Mucosa of gallbladder (tissue), 1 donor: ENCODE data around the gene HSPA12B. TPM values are rescaled to one million over a fixed set of nuclear protein-coding genes. Genes with fewer than 3 reads are reported as not detected.

Source experiments
- DNase-seq: peaks from one replicate; pipeline ENCODE4 v3.0.0-alpha.2; 2020; ENCODE audit warnings: low spot score
- total RNA-seq: library from RNA; stranded (reverse); gene quantifications from one replicate; pipeline ENCODE4 v1.2.1, GENCODE V29; 2021
- donor health status: DM: no; HTN: no; CAD: no.

Gene HSPA12B
- total RNA-seq, 1 donor from 2014 or later, result 5.4 TPM

DNA sequence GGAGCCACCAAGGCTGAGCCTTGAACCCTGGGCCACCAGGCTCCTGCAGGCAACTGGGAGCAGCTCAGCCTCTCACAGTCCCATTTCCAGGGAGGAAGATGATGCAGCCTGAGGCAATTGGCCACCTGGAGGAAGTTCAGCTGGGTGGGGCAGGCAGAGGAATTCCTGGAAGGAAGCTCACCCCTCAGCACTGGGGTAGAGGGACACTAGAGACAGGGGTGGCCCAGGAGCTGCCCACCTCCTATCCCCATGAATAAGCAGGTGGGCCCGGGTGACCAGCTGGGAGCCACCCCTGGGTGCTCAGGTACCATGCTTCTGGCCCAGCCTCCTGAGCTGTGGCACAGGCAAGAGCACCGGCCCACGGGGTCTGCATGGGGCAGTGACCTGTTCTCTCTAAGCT is 3.6 kb upstream of the HSPA12B start:
- DNase-seq, result no peak

DNA sequence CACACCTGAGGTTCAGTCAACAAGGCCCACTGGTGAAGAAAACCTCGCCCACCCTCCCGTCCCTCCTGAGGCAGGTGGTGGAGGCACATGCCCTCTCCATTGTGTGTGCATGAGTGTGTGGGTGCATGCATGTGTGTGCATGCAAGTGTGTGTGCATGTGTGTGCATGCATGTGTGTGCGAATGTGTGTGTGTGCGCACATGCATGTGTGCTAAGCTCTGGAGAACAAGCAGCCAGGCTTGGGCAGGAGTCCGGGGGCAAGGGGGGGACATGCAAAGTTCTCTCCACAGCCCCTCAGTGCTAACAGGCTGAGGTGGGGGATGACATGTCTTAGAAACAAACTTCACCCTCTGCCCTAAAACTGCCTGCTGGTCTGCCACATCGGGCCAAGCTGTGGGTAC is 3.1 kb upstream of the HSPA12B start:
- no peak for DNase-seq

DNA sequence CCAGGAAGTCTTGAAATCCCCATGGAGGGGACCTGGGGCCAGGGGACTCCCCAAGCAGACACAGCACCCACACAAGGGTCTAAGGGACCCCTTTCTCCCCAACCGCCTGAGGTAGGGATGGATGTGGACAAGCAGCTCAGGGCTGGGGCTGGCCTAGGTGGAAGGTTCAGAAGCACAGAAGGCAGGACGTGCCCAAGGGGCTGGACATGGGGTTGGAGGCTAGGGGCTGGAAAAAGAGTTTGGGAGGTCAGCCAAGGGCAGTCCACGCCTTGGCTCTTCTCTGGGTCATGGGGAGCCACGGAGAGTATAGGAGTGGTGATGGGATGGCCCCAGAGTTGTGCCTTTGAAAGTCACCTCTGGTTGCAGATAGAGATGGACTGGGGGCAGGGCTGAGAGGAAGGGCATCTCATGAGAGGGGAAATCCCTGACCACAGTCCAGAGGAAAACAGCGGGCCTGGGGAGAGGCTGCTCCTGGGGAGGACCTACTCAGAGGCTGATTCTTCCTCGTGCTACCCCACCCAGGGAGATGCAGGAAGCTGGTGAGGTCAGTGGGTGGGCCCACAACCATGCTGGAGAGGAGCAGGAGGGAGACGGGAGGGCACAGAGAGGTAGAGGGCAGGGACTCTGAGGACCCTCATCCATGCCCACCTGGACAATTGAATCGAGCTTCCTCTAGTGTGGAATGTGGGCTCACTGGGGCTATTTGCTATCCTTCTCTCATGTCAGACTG is 2.5 kb upstream of the HSPA12B start:
- no peak for DNase-seq

DNA sequence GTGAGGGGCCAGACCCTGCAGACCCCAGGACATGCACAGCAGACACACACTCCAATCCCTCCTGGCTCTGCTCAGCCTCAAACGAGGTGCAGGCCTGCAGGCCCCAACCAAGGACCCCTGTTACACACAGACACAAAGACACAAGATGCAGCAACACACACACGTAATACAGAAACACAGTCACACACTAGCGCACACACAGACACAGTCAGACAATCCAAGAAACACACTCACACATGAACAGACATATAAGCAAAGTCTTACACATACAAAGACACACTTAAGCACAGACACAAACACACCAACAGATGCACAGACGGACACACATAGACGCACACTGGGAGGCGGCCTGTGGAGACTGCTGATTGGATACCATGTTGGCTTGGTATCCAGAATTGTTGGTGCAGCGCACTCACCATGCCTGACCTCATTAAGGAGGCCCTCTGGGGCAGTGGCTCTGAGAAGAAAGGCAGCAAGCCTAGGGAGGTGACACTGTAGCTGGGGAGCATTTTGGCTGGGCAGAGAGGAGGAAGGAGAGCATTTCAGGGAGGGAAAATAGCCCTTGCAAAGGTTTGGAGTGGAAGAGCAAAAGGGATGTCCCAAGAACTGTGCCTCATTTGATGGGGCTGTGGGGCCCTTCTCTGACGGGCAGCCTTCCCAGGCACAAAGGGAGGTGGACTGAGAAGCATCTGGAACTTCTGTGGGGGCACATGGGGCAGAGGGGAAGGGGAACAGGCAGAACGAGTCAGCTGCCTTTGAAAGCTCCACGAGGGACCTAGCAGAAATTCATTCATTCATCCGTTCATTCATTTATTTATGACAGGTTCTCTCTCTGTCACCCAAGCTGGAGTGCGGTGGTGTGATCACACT is 1.4 kb upstream of the HSPA12B start:
- DNase-seq, result no peak

DNA sequence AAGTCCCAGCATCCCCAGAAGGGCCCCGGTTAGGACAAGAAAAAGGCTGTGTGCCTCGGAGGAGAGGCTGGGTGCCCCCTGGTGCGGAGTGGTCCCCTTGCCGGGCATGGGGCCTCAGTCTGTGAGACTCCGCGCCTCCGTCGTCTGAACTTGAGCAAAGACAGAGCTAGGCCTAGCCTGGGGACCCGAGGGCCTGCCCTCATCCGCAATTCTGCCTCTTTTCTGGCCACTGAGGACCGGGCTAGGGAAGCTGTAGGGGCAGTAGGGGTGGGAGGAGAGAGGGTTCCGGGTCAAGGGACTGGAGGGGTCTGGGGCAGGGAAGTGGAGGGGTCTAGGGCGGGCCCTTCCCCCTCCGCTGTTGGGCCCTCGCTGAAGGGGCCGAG is 550 bp upstream of the HSPA12B start:
- no peak for DNase-seq

DNA sequence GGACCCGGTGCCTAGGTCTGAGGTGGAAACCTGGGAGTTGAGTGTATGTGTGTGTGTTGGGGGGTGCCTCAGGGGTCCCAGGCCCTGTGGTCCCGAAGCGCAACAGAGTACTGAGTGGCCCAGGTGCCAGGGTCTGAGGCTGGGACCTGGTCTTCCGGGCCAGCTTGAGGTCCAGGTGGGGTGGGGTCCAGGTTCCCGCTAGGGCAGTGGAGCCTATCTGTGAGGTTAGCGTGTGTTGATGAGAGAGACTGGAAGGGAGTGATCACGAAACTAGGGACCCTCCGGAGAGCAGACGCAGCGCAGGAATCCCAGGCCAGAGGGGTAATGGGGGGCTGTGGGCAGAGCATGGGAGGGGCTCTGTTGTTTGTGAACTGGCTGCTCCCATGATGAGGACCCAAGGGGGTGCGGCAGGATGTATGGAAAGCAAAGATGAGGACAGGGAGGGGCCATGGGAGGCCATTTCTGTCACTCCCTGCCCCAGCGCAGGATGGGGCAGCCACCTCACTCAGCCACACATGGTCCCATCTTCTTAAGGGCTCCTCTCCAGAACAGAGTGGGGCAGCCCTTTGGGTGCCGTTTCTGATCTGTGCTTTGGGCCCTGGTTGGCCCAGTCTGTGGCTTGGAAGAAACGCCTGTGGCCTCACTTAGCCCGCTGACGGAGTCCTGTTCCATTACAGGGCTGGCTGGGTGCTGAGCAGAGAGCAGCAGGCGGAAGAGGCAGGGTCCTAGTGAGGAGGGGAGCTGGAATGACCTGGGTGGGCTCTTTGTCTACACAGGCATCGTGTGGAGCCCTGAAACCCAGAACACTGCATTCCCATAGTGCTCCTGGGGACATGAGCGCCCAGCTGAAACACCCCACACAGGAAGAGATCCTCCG is 872 bp downstream of the HSPA12B start:
- no peak for DNase-seq

DNA sequence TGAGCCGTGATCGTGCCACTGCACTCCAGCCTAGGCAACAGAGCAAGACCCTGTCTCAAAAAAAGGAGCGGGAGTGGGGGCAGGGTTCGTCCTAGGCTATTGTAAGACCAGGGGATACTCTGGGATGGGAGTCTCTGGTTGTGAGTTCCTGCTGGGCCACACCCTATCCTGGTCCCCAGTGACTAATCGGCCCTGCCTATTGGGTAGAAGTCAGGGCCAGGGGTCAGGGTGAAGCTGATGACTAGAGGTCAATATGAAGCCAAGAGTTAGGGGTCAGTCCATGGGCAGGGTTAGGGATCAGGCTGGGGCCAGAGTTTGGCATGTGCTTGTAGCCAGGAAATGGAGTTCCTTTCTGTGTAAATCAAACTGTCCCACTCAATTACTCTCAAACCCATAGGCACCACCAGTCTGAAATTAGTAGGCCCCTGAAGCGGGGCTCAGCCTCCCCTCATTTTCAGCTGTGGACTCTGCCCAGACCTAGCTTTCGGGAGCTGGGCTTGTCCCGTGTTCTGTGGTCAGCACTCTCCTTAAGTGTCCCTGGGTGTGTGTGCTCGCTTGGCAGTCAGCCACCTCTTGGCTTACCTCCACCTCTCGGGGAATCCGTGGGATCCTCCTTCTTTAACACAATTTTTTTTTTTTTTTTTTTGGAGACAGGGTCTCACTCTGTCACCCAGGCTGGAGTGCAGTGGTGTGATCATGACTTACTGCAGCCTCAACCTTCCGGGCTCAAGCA is 1.8 kb downstream of the HSPA12B start:
- DNase-seq, result peak; percentile 50

DNA sequence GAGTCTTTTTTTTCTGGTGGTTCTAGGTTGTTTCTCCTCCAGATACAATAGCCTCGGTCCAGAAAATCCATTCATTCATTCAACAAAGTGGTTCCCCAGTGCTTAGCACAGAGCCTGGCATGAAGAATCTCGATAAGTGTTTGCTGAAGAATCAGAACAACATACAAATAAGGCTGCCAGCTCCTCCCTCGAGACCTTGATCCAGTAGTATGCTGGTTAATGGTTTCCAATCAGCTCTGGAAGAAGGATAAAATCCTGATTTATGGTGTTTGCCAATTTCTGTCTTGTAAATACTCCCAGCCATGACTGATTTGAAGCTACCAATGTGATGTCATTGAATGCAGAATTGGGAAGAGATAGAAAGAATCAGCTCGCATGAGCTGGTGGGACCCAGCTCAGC is 3.3 kb downstream of the HSPA12B start:
- no peak for DNase-seq

DNA sequence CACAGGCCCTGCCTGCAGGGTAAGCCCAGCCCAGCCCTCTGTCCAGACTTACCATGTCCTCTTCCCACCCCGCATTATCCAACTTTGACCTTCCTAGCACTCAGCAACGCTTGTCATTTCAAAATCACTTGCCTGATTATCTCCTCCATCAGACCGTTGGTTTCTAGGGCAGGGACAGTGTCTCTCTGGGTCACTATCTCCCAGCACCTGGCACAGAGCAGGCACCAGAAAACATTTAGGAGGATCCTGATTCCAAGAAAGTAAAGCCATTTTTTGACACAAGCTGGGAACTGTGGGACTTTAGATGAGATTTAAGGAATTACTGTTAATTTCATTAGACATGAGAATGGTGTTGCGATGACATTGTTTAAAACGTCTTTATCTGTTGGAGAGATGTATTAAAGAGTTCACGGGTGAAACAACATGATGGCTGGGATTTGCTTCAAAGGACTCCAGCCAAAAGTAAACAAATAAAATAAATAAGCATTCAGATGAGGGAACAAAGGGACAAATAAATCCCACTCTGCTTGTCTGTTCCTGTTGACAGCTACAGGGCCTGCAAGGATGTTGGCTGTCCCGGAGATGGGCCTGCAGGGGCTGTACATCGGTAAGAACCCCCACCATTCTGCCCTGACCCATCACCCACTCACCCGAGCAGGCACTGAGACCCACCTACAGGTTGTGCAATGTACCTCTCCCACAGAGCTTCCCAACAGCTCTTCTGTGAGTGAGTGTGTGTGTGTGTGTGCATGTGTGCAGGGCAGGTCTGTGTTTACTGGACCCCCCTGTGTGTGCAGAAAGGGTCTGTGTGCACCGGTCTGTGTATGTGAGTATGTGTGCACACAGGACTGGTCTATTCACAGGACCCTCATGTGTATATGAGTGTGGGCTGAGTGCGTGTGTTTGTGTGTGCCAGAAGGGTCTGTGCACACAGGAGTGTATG is 5.9 kb downstream of the HSPA12B start:
- no peak for DNase-seq

DNA sequence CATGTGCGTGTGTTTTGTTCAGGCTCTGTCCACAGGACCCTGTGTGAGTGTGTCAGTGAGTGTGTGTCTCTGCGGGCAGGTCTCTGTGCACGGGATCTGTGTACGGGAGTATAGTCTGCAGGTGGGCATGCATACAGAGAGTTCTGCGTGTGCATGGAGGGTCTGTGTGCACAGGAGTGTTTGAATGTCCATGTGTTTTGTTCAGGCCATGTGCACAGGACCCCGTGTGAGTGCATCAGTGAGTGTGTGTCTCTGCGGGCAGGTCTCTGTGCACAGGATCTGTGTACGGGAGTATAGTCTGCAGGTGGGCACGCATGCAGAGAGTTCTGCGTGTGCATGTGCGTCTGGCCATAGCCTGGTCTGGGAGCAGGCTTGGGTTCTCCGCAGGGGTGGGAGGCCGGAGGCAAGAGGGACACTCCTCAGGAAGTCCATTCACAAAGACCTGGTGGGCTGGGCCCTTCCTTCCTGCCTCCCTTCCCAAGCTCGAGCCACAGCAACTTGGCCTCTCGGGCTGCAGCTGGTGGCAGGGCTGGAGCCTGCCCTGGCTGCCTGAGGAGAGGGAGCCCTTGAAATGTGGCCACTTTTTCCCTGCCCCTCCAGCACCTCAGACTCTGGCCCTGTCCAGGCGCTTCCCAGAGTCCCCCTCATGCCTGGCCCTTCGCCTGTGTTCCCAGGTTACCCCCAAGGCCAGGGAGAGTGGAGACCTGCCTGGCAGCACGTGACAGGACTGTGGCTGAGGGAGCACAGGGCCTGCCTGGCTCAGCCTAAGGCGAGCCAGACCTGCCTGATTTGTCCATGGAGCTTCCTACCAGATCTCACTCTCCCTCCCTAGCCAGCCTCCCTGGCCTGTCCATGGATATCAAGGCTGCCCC is 6.8 kb downstream of the HSPA12B start:
- no peak for DNase-seq

DNA sequence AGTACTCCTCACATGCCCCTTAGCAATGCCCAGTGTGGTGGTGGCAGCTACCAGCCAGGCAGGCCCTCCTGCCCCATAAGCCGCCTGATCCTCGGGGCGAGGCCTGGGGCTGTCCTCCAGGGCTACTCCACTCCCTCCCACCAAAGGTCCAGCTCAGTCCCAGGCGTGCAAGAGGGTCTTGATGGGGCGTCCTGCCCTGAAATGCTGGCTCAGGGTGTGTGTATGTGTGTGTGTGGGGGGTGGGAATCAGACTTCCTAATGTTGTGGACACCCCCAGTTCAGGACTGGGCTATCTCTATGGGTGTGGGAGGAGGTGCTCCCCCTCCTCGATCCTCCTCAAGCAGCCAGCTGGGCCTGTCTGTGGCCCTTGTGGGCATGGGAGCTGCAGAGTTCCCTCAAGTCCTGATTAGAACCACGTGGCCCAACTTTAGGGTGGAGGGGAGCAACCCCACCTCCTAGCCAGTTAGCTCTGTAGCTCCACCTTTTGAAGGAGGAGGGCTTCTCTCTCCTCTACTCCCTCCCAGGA is 7.5 kb downstream of the HSPA12B start:
- DNase-seq, result no peak

DNA sequence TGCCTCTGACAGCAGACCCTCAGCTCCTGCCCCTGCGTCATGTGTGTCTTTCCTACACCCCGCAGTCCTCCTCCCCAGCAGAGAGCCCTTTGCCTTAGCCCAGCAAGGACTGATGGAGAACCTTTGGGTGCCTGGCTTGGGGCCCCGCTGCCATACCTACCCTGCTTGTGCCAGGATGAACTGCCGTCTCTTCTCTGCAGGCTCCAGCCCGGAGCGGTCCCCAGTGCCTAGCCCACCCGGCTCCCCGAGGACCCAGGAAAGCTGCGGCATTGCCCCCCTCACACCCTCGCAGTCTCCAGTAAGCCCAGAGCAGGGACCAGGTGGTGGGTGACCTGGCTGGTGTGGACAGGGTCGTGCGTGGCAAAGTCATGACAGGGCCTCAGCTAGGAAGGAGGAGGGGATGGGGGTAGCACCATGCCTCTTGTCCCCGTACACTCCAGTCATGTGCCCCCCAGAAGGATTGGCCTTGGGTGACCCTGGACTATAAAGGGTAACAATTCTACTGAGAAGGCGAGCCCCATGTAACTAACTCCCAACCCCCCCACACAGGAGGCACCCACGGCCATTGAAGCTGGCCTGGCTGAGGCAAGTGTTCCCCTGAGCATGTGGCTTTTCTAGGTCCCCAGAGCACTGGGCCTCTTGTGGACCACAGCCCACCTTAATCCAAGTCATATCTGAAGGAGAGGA is 8.3 kb downstream of the HSPA12B start:
- no peak for DNase-seq

DNA sequence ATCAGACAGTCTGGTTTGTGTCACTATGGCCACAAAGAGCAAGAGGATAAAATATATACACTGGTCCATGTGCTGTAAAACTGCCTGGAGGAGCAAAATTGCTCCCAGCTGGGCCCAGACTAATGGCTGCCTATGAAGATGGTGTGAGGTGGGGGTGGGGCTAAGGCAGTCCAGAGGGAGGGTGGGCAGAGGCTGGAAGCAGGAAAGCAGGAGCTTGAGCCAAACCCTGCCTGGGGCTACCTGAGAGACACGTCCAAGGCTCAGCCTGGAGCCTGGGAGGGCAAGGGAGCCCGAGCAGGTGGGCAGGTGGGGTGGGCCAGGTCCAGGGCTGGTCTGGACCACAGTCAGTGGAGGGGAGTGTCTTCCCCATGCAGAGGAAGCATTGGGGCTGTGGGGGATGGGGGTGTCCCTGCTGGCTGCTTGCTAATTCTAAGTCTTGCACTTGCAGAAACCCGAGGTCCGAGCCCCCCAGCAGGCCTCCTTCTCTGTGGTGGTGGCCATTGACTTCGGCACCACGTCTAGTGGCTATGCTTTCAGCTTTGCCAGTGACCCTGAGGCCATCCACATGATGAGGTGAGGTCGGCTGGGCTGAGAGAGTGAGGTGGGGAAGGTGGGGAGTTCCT is 9.5 kb downstream of the HSPA12B start:
- DNase-seq, result no peak

DNA sequence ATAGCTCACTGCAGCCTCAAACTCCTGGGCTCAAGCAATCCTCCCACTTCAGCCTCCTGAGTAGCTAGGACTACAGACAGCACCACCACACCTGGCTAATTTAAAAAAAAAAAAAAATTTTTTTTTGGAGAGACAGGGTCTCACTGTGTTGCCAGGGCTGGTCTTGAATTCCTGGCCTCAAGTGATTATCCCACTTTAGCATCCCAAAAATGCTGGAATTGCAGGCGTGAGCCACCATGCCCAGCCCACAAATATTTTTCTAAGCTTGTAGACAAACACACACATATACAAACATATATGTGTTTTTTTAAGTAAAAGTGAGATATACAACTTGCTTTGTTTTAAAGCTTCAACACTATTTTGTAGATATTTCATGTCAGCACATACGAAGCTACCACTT is 10.8 kb downstream of the HSPA12B start:
- DNase-seq, result no peak

DNA sequence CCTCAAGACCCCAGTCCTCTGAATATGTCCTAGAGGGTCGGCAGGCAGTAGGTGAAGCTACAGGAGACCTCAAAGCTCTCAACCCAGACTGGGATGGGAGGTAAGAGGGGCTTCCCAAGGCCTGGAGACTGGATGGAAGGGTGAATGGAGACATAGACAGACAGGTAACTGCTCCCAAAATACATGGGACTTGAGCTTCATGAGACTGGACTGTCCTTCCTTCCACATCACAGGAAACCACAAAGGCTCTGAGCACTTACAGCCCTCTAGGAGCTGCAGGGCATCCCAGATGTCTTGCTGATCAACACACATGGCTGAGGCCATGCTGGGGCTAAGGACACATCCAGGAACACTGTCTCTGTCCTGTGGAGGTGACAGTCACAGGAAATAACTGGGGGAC is 11.6 kb downstream of the HSPA12B start:
- DNase-seq, result no peak

DNA sequence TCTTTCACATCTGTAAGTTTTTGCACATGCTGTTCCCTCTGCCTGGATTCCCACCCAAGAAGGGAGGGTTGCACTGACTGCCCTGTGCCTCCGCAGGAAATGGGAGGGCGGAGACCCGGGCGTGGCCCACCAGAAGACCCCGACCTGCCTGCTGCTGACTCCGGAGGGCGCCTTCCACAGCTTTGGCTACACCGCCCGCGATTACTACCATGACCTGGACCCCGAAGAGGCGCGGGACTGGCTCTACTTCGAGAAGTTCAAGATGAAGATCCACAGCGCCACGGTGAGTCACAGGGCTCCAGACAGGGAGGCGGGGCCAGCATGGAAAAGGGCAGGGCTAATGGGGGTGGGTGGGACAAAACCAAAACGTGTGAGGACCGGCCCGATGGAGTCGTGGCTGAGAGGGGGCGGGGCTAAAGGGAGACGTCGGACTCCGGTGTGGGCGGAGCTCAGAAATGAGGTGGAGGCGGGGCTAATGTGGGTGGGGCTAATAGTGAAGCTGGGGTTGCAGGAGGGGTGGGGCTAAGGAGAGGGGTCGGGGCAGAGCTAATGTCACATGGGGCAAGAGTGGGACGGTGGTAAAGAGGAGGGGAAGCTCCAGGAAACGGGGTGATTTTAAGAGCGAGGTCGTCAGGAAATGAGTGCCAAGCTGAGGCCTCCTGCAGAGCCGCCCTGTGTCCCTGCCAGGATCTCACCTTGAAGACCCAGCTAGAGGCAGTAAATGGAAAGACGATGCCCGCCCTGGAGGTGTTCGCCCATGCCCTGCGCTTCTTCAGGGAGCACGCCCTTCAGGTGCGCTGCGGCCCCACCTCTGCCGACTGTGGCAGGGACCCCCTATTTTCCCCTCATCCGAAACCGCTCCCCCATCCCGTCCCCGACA is 12.6 kb downstream of the HSPA12B start:
- DNase-seq, result peak; percentile 81

DNA sequence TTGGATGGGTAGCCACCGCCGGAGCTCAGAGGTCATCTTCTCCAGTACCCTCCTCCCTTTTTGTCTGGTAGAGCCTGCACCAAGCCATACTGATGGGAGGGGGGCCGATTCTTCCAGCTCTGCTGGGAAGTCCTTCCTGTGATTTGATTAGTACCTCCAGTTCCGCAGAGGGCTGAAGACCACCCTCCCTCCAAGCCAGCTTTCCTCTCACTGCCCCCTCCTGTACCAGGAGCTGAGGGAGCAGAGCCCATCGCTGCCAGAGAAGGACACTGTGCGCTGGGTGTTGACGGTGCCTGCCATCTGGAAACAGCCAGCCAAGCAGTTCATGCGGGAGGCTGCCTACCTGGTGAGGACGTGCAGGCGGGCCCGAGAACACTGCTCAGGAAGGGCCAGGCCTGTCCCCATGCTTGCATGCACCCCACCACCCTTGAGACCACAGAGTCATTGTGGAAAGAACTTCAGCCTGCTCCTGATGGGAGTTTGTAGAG is 13.2 kb downstream of the HSPA12B start:
- no peak for DNase-seq
